AML-193 (cell line): ENCODE measurements around the gene BSCL2.
"Not testable (repeated sequence)": the region's sequence is repeated elsewhere in the genome, so short reads cannot be mapped to it uniquely, and the experiment has no call there.

Experiments used
- DNase-seq, 2 experiments: peaks; one replicate each; lab custom pipeline; 2025; lab: John Stamatoyannopoulos, UW

Gene BSCL2

GRCh38 chr11:62707277-62707861, at the start of gene BSCL2, which contains the start of gene GNG3:
Gene BSCL2, minus strand, starts transcription at chr11:62707424. Its CDS starts 229 bp downstream, at chr11:62707195.
Gene GNG3, plus strand, starts transcription at chr11:62707676. Its CDS starts 620 bp downstream, at chr11:62708296.
- DNase-seq, result no peak

GRCh38 chr11:62755086-62755615, 47.9 kb upstream of the BSCL2 start:
- no peak for DNase-seq

DNA sequence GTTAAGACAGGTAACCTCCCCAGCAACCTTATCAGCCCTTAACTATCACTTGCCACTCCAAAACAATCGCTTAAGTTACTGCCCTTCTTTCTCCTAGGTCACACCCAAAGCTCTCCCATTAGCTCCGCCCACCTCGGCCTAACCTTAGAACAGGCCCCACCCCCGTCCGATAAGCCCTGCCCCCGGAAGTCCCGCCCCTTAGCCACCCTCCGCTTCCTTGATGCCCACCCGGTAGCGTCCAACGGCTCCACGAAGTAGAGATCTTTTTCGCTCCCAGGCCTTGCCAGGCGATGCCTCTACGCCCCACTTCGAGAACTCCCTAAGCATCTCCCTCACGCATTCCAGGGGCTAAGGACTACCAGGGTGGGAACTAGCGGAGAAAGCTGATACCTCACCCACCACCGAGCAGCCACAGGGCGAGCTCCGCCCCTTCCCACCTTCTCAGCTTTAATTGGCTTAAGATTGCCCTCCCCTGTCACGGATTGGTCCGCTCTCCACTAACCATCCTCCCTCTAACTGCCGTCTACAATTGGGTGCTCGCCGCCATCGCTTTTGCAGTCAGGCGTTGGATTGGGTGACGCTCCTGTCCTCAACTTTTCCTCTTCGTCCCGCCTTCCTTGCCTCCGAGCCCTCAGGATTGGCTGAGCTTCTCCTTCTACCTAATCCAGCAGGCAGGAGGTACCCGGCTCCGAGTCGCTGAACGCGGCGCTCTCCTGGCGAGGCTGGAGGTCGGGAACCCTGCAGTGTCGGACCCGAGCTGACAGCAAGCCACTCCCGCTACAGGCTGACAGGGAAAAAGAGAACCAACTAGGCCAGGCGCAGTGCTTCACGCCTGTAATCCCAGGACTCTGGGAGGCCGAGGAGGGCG, 46.7 kb upstream of the BSCL2 start, which contains the start of gene ZBTB3:
Gene ZBTB3, minus strand, starts transcription at position 425 of the 868 bp plus-strand sequence. CDS start 496 bp downstream, outside the sequence.
- DNase-seq, result peak; percentile 99

DNA sequence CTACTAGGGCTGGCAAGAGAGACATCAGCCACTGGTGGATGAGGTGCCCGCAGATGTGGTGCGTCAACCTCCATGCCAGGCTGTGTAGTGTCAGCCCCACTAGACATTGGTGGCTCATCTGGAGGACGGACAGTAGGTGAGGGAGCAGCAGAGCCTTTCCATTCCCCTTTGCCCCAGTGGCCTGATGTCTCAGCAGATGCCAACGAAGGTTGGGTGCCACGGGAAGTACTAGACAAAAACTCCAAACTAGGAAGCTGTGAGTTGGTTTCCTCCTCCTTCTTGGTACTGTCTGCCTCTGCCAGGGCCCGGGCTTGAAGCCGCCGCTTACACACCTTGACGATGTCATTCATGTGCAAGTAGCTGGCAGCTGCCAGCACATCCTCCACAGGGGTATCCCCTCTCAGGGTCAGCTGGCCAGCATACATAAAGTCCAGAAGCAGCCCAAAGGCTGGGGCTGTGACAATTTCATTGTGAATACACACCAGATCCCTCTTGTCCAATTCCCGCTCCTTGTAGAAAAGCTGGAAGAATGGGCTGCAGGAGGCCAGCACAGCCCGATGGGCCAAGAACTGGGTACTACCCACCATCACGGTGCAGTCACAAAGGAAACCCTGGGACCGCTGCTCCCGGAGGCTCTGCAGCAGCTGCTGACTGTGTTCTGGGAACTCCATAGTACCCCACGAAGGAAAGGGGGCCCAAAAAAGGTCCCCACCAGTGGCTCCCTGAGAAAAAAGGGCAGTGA, 45.9 kb upstream of the BSCL2 start:
- no peak for DNase-seq

GRCh38 chr11:62752177-62752785, 45.1 kb upstream of the BSCL2 start:
- DNase-seq, result no peak

DNA sequence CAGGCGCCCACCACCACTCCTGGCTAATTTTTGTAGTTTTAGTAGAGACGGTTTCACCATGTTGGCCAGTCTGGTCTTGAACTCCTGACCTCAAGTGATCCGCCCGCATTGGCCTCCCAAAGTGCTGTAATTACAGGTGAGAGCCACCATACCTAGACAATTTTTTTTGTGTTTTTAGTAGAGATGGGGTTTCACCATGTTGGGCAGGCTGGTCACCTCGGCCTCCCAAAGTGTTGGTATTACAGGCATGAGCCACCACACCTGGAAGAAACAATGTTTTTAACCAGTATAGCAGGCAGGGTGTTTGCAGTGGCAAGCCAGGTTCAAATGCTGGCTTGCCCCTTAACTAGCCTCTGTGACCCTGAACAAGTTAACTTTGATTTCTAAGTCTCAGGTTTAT, 42.7 kb upstream of the BSCL2 start:
- not testable (repeated sequence) for DNase-seq

DNA sequence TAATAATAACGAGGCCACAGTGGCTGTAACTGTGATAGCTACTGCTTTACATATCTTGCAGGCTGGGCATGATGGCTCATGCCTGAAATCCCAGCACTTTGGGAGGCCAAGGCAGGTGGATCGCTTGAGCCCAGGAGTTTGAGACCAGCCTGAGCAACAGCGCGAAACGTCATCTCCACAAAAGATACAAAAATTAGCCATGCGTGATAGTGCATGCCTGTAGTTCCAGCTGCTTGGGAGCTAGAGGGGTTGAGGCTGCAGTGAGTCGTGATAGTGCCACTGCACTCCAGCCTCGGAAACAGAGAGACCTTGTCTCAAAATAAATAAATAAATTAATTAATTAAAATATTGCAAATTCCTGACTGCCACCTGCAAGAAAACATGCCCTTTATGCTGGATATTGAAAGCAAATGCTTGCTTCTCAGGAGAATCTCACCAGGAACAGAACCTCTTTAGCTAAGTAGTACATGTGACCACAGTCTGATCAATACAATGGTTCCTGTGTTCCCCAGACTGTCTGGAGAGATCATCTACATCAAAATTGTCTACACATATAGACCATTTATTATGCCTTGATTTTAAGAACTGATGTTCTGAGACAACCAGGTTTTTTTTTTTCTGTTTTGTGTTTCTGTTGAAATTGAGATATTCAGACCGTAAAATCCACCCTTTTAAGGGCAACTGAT, 40.4 kb upstream of the BSCL2 start:
- DNase-seq, result no peak

DNA sequence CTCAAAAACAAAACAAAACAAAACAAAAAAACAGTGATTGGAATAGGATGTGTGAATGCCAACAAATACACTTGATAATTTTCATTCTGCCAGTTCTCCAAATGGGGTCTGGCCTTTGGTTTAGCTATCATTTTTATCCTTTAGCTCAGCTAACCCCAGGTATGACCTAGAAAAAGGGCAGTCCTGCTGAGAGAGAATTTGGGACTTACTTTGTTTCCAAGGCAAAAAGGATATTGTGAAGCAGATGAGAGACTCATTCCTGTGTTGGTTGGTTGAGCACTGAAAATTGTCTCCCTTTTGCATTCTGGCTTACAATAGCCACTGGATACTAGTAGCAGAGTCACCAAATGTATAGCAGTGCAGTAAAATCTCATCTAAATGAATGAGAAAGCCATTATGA, 30.0 kb upstream of the BSCL2 start:
- no peak for DNase-seq

DNA sequence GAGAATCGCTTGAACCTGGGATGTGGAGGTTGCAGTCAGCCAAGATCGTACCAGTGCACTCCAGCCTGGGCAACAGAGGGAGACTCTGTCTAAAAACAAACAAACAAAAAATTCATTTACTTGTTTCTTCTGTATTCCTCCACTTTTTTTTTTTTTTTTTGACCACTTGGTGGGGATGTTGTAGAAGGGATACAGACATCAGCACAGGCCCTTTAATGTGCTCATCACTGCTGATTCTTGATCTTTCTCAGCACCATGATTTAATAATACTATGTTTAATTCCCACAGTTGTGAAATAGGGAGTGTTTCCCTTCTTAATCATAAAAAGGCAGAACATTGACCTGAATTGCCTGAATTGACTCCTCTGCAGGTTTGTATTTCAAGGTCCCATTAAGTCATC, 25.6 kb upstream of the BSCL2 start:
- peak; percentile 19 to 28 for DNase-seq

DNA sequence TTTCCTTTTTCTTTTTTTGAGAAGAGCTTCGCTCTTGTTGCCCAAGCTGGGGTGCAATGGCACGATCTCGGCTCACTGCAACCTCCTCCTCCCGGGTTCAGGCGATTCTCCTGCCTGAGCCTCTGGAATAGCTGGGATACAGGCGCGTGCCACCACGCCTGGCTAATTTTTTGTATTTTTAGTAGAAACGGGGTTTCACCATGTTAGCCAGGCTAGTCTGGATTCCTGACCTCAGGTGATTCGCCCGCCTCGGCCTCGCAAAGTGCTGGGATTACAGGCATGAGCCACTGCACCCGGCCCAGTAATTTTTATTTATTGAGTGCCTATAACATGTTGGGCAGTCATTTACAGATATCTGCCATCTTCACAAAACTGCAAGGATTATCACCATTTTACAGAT, 22.9 kb upstream of the BSCL2 start:
- DNase-seq, result not testable (repeated sequence)

DNA sequence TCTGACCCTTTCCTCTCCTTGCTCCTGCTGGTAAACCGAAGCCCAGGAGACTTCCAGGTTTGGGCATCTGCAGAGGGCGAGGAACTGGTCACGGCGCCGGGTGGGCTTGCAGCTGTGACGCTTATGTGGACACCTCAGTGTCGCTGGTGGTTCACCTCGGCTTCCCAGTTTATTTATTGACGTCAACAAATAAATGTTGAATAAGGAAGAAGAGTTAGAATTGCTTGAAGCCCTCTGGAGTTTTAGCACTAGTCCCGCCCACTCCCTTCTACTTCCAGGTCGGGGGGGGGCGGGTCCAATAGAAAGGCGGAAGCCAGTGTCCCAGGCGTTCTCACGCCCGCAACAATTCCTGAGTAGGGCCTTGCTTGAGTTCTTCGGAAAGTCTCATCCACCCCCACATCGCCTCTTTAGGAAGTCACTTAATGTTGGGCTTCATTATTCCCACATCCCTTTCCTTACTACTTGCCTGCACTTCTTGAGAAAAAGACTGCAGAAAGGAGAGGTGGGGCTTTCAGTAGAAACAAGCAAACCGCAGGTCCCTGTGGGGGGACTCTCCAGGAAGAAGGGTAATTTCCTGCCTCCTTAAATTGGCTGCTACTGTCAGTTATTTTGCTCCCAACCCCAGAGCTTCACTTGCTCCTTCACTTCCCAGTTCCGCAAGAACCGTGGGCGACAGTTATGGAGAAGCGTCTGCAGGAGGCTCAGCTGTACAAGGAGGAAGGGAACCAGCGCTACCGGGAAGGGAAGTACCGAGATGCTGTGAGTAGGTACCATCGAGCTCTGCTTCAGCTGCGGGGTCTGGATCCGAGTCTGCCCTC, 21.2 kb upstream of the BSCL2 start, which contains the start of gene TTC9C:
Gene TTC9C, plus strand, starts transcription at position 316 of the 818 bp plus-strand sequence. Its CDS starts 363 bp downstream, at position 679.
- DNase-seq, result peak; percentile 74 to 78

- peak; percentile 93 to 95 for DNase-seq
These were observed 20.6 kb upstream of the BSCL2 start for GRCh38 chr11:62727872-62728170.

GRCh38 chr11:62727165-62727871, 20.1 kb upstream of the BSCL2 start, which contains the start of gene HNRNPUL2:
Gene HNRNPUL2, minus strand, starts transcription at chr11:62727457. Its CDS starts 301 bp downstream, at chr11:62727156.
- DNase-seq, result peak; percentile 98

GRCh38 chr11:62726915-62727164, 19.6 kb upstream of the BSCL2 start:
- no peak for DNase-seq

- DNase-seq, result no peak
These were observed 19.1 kb upstream of the BSCL2 start for GRCh38 chr11:62726156-62726914.

- DNase-seq, result no peak
These were observed 18.4 kb upstream of the BSCL2 start for GRCh38 chr11:62725646-62726045.

GRCh38 chr11:62724171-62724570, 16.9 kb upstream of the BSCL2 start:
- DNase-seq, result no peak

DNA sequence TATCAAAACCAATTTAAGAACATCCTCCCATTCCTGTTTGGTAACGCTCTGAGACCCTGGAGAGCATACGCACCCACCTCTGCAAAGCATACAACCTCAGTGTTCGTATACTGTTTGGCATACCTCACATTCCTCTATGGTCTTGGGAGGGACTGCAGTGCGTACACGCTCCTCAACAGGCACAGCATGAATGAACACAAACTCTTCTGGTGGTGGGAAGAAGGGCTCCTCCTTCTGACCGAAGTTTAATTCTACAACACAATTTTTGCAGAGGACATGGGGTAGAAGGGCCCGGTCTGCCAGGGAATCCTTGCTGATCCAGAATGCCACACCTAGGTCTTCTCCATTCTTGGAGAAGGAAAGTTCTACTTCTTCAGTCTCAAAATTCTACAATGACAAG, 14.8 kb upstream of the BSCL2 start:
- DNase-seq, result no peak
